Measurements from ENCODE around the gene VPS51.
A peak's percentile ranks its signal among the peaks of the same experiment; 100 is the strongest.

DNA sequence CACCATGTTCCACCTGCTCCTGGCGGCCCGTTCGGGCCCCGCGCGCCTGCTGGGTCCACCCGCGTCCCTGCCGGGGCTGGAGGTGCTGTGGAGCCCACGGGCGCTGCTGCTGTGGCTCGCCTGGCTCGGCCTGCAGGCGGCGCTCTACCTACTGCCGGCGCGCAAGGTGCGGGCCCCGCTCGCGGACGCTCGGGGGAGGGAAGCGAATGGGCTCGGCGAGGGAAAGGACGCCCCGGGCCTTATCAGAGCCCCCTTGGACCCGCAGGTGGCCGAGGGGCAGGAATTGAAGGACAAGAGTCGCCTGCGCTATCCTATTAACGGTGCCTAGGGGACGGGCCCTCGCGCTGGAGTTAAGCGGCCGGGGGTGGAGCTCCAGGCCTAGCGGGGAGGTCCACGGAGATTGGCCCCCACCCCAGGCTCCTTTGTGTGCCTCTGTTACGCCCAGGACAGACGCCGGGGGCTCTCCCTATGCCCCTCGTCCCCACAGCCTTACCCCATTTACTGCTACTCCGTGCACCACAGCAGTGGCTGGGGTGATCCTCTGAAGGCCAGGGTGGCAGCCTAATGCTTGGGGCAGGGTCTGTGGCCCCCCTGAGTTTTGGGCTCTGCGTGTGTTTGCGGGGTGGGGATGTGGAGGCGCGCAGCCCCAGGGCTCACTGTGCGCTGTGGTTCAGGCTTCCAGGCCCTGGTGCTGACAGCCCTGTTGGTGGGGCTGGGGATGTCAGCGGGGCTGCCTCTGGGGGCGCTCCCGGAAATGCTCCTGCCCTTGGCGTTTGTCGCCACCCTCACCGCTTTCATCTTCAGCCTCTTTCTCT lies 16.7 kb downstream of the VPS51 start:
- TF ChIP-seq, protein P1, sequence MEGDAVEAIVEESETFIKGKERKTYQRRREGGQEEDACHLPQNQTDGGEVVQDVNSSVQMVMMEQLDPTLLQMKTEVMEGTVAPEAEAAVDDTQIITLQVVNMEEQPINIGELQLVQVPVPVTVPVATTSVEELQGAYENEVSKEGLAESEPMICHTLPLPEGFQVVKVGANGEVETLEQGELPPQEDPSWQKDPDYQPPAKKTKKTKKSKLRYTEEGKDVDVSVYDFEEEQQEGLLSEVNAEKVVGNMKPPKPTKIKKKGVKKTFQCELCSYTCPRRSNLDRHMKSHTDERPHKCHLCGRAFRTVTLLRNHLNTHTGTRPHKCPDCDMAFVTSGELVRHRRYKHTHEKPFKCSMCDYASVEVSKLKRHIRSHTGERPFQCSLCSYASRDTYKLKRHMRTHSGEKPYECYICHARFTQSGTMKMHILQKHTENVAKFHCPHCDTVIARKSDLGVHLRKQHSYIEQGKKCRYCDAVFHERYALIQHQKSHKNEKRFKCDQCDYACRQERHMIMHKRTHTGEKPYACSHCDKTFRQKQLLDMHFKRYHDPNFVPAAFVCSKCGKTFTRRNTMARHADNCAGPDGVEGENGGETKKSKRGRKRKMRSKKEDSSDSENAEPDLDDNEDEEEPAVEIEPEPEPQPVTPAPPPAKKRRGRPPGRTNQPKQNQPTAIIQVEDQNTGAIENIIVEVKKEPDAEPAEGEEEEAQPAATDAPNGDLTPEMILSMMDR (IDR thresholded peaks at IDR 0.05), result peak; percentile 98
- no peak for TF ChIP-seq ZFX (IDR thresholded peaks at IDR 0.05; ENCODE audit: borderline replicate concordance)
